HG03097 (cell line): ENCODE measurements around the gene DNAJC17.

Experiments
- ATAC-seq: cut with Tn5 transposase; IDR thresholded peaks from one replicate; pipeline ENCODE4 v1.9.1; 2021; ENCODE audit not compliant: unreplicated experiment, low FRiP score

The DNAJC17 gene

GRCh38 chr15:40767838-40768500 lies 39.3 kb downstream of the DNAJC17 start:
- ATAC-seq: no peak

DNA sequence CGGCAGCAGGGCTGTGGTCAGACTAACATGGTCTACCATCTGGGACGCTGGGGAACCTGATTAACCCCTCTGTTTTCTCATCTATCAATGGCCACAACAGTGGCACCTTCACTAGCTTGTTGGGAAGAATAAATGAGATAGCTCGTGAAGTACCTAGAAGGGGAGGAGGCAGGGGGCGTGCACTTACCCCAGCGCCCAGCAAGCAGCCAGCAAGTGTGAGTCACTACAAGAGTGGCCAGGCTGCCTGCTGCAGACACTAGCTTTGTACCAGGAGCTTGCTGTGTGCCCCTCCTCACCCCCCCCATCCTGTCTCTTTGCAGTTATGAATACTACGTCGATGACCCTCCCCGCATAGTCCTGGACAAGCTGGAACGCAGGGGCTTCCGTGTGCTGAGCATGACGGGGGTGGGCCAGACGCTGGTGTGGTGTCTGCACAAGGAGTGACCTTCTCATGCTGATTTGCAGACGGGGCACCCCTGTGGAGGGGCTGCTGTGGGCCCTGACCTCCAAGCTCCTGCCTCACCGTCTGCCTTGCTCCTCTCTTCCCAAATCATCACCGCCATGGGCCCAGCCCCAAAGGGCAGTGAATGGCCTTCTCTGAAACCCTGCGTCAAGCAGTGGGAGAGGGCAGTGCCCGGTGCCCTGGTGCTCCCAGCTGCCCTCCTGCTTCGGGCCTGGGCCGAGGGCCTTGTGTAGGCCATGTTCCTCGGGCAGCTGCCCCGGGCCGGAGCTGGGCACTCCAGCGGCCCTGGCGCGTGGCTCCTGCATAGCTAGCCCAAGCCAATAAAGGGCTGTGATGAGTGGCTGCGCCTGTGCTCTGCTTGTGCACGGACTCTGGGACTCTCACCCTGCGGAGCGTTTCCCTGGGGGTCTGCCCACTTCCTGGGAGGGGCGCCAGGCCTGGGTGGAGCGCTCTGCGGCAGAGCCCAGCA lies 40.1 kb downstream of the DNAJC17 start:
- ATAC-seq: no peak

- no peak for ATAC-seq
Observed at GRCh38 chr15:40766194-40766815, 41.0 kb downstream of the DNAJC17 start.

- no peak for ATAC-seq
Observed at GRCh38 chr15:40764629-40765103, 42.6 kb downstream of the DNAJC17 start.

DNA sequence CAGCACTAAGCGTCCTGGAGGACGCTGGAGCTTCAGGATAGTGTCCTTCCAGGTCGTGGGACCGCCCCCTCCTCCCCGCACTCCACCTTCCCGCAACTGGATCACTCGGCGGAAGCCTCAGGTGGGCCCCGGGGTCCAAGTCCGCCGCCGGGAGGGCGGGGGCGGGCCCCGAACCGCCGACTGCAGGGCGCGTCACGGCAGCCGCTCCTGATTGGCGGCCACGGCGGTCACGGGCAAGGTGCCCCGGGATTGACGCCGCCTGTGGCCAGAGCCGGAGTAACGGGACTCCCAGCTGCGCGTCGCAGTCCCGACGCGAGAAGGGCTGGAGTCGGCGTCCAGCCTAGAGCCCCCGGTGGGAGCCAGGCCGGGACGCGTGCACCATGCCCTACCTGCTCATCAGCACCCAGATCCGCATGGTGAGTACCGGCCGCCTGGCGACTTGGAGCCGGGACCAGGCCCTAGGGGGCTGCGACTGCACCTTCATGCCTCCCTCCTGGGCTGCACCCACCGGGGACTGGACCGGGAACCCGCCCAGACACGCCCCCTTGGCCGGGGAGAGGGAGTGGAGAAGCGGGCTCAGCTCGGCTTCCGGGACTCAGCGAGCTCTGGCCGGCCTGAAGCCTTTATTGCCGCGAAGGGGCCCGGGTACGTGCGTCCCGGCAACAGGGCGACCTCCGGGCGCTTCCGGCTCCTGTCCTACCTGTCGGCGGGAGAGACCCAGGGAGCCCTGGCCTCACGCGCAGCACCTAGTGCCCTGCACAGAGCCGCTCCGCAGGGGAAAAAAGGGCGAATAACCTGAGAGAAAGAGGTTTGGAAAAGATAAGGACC lies 43.3 kb downstream of the DNAJC17 start, which contains the start of gene GCHFR:
Gene GCHFR, plus strand, starts transcription at position 268 of the 828 bp plus-strand sequence. Its CDS starts 113 bp downstream, at position 381.
- ATAC-seq: no peak

- ATAC-seq: no peak
Observed at GRCh38 chr15:40762919-40763800, 44.1 kb downstream of the DNAJC17 start.

DNA sequence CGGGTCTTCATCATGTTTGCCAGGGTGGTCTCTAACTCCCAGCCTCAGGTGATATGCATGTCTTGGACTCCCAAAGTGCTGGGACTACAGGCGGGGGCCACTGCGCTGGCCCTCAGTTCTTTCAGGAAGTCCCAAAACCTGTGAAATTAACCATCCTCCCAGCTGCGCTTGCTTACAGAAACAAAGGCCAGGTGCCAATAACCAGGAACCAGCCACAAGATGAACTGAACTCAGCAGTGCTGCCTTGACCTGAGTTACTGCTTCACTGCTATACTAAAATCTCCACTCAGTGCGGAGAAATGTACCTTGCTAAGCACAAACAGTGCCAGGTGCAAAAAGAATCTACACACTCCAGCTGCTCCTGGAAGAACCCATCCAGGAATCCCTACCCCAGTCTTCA lies 47.3 kb downstream of the DNAJC17 start:
- no peak for ATAC-seq

DNA sequence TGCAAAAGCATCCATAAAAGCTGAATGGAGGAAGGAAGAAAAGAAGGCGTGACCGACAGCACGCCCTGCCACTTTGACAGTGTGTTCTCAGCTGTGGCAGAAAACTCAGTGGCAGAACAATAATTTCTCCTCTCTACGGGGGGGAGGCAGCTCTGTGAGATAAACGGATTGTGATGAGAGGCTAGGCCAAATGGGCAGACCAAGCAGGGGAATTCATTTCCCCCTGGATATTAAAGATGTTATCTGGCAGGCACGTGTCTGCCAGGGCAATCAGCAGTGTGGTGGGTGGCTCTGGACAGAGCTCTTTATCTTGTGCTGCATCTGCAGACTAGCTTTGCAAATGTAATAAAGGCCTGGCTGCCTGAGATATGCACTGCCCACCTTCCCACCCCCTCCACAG lies 50.3 kb downstream of the DNAJC17 start:
- ATAC-seq: no peak

DNA sequence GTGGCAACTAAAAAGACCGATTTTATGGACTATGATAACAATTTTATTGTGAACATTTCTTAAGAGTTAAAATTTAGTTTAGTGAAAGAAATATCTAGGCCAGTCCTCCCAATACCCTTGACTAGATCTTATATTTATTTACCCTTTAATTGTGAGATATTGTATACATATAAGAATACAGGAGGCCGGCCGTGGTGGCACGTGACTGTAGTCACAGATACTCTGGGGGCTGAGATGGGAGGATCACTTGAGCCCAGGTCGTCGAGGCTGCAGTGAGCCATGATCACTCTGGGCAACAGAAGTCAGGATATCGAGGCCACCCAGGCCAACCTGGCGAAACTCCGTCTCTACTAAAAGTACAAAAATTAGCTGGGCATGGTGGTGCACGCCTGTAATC lies 51.5 kb downstream of the DNAJC17 start:
- ATAC-seq: no peak

DNA sequence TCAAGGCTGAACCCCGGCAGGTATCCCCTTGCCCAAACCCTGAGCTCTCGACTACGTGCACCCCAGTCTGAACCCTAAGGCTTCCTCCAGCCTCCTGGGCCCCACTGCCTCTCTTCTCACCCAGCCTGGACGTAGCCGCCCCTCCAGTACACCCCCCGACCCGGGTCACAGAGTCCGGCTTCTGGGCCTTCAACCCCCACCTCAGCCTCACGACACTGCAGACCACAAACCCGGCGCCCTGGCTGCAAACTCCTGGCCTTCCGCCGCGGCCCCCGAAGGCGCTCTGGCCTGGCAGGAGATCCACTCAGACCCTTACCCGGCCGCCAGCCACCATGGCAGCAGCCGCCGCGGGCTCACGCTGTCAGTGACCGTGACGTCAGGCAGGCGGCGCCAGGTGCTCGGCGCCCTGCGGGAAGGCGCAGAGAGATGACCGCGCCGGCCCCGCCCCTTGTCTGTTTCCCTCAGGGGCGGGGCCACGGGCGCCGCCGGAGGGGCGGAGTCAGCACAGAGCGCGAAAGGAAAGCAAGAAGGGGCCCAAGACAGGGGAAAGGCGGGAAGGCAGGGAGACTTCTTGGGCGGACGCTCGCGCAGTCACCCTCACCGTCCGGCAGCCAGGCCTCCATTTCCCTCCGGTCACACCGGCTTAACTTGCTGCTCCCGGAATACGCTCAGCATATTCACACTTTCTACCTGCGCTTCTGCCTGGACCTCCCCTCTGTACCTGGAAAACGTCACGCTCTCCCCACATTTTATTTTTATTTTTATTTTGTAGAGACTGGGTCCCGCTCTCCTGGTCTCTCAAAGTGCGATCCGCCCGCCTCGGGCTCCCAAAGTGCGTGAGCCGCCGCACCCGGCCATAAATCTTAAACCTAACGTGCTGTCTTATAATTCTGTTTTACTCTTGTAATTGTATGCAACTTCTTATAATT lies 52.1 kb downstream of the DNAJC17 start, which contains the start of gene RMDN3:
Gene RMDN3, minus strand, starts transcription at position 372 of the 929 bp plus-strand sequence. CDS start 471 bp downstream, outside the sequence.
- ATAC-seq: peak; percentile 82

DNA sequence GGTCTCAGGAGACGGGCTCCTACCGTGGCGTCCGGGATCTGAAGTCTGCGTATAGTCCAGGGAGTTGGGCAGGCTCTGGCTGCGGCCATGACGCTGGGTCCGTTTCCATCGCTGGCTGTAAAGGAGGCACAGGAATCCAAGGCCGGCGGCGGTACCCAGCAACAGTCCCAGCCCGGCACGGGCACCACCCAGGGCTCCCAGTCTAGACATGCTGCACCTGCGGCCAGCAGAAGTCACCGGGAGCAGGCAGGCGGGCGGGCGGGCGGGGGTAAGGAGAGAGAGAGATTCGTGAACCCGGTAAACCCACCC lies 52.7 kb downstream of the DNAJC17 start:
- ATAC-seq: peak; percentile 14

DNA sequence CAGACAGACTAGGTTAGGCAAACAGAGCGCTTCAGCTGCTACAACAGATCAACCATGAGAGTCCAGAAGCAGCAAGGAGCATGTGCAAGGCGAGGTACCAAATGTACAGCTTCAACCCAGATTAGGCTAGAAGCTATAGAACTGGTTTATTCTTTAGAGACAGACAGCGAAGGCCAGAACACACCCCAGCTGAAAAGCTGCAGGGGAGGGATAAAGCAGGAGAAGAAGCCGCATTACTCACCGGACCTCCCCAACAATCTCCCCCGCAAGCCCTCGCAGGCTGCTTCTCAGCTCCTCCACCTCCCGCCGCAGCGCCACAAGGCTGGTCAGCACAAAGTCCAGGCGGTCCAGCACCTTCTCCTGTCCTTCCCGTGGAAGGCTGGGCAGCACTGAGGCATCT lies 55.5 kb downstream of the DNAJC17 start:
- no peak for ATAC-seq

- ATAC-seq: no peak
Observed at GRCh38 chr15:40750885-40751284, 56.4 kb downstream of the DNAJC17 start.

DNA sequence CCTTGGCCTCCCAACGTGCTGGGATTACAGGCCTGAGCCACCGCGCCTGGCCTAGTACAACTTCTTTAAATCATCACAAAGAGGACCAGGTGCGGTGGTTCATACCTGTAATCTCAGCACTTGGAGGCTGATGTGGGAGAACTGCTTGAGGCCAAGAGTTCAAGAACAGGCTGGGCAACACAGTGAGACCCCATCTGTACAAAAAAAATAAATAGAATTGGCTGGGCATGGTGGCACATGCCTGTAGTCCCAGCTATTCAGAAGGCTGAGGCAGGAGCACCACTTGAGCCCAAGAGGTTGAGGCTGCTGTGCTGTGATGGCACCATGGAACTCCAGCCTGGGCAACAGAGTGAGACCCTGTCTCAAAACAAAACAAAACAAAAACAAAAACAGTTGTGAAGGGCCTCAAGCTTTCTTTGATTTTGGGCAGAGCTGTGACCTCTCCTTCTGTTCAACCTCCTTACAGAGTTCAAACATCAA lies 58.1 kb downstream of the DNAJC17 start:
- no peak for ATAC-seq

GRCh38 chr15:40747685-40748631 lies 59.3 kb downstream of the DNAJC17 start:
- ATAC-seq: no peak

DNA sequence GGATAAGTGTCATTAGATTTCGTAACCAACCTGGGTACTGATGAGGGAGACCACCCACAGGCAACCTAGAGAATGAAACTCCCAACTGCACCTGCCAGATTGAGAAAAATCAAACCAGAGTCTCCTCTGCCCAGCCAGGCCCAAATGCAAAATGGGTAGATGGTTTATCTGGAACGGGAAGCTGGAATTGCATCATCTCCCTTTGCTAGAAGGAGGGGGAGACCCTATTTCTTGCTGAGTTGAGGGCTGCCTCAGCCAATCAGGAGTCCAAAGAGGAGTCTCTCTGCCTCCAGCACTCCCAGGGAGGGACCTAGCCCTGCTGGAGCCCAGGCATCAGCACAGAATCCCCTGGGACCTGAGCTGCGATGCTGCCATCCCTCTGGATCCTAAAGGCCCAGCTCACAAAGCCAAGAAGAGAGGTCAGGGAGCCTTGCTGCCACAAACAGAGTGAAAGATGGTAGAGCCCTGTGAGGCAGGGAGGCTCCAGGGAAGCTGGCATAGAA lies 60.3 kb downstream of the DNAJC17 start:
- no peak for ATAC-seq

DNA sequence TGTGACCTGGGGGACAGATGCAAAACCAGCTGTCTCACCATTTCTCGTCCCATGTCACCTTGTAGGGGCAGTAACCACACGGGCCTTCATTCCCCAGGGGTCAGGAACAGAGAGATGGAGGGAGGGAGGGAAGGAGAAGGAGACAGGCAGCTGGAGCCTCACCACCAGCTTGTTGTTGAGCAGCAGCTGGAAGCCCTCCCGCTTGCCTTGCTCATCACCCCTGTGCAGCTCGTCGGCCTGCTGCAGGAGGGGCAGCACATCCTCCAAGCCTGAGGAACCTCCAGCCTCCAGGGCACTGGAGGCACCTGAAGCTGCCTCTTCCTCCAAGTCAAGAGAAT lies 62.5 kb downstream of the DNAJC17 start:
- no peak for ATAC-seq
